Osteocyte (in vitro differentiated cells): ENCODE measurements around the gene GNAQ. TPM values are rescaled to one million over a fixed set of nuclear protein-coding genes. Genes with fewer than 3 reads are reported as not detected.
A peak's percentile ranks its signal among the peaks of the same experiment; 100 is the strongest.

ENCODE experiments used
- DNase-seq: peaks from one replicate; pipeline ENCODE4 v3.0.0; 2021; ENCODE audit warnings: mixed read lengths; ENCODE audit not compliant: unreplicated experiment; ENCODE audit errors: extremely low spot score
- H3K27ac Mint-ChIP-seq: one replicate; pipeline ENCODE4 v1.8.0; 2021; ENCODE audit warnings: mild to moderate bottlenecking, mixed read lengths; ENCODE audit not compliant: unreplicated experiment
- H3K27me3 Mint-ChIP-seq: one replicate; pipeline ENCODE4 v1.8.0; 2021; ENCODE audit warnings: mixed read lengths; ENCODE audit not compliant: unreplicated experiment
- H3K36me3 Mint-ChIP-seq: one replicate; pipeline ENCODE4 v1.8.0; 2021; ENCODE audit warnings: mixed read lengths; ENCODE audit not compliant: unreplicated experiment
- H3K4me1 Mint-ChIP-seq: one replicate; pipeline ENCODE4 v1.8.0; 2021; ENCODE audit warnings: mixed read lengths; ENCODE audit not compliant: unreplicated experiment
- H3K4me3 Mint-ChIP-seq: one replicate; pipeline ENCODE4 v1.8.0; 2021; ENCODE audit warnings: mild to moderate bottlenecking, moderate library complexity, mixed read lengths; ENCODE audit not compliant: unreplicated experiment
- H3K9me3 Mint-ChIP-seq: one replicate; pipeline ENCODE4 v1.8.0; 2021; ENCODE audit warnings: mixed read lengths; ENCODE audit not compliant: unreplicated experiment
- CTCF ChIP-seq: fragments of 200-600 bp; sonication (generic); IDR thresholded peaks from 2 replicates; pipeline ENCODE4 v1.5.0; 2021; ENCODE audit warnings: antibody characterized with exemption, mild to moderate bottlenecking, moderate library complexity
- total RNA-seq: library from RNA; stranded (reverse); gene quantifications from 2 replicates; pipeline ENCODE4 v1.2.1, GENCODE V29; 2021

GNAQ gene
- total RNA-seq, 1 donor from 2014 or later: 65.9 TPM

DNA sequence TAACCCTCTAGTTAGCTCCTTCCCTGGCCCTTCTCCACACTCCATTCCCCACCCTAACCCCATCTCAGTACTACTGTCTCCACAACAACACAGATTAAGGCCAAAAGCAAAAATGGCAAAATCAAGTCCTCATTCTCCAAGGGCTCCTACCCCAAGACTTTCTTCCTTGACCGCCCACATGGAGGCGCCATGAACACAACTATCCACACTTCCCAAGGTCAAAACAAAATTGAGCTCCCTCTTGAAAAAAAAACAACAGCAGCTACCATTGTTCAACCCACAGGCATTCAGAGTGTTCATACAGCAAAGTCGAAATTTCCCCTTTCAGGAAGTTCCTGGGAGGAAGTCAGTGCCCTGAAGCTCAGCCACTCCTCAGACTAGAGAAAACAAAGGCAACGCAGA, 54.4 kb downstream of the GNAQ start:
- no peaks in the 10 kb centered on the region for H3K36me3 Mint-ChIP-seq
- H3K27me3 Mint-ChIP-seq: no peaks in the 10 kb centered on the region
- DNase-seq: no peak
- peaks cover 46% of the 10 kb centered on the region for H3K4me1 Mint-ChIP-seq
- peak; percentile 74 for TF ChIP-seq CTCF
- H3K4me3 Mint-ChIP-seq: no peak overlapping the region
- H3K9me3 Mint-ChIP-seq: no peaks in the 10 kb centered on the region
- peak overlapping the region; percentile 85 for H3K27ac Mint-ChIP-seq

DNA sequence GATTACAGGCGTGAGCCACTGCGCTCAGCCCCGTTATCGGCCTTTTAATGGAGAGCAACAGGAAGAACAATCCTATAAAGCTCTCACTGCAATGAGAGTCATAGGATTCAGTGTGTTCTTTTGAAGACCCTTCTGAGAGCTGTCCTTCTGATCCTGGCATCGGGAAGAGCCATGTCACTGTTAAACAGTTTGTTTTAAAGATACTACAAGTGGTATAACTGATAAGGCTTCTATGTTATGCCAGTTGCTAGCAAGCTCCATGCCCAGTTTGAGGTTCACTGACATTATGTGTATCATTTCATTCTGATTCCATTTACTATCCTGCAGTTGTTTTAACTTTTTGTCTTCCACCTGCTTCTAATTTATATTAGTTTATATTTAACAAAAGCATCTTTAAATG, 55.8 kb downstream of the GNAQ start:
- Mint-ChIP-seq H3K27me3 (no peaks in the 10 kb centered on the region), H3K9me3 (no peaks in the 10 kb centered on the region), H3K36me3 (no peaks in the 10 kb centered on the region), H3K27ac (no peak overlapping the region), H3K4me3 (no peak overlapping the region), H3K4me1 (peaks cover 32% of the 10 kb centered on the region)
- no peak for DNase-seq
- no peak for TF ChIP-seq CTCF

- no peaks in the 10 kb centered on the region for H3K9me3 Mint-ChIP-seq
- no peak for TF ChIP-seq CTCF
- no peaks in the 10 kb centered on the region for H3K27me3 Mint-ChIP-seq
- DNase-seq: no peak
- no peaks in the 10 kb centered on the region for H3K36me3 Mint-ChIP-seq
- no peak overlapping the region for H3K27ac Mint-ChIP-seq
- H3K4me1 Mint-ChIP-seq: peaks cover 24% of the 10 kb centered on the region
- H3K4me3 Mint-ChIP-seq: no peak overlapping the region
These were observed 56.6 kb downstream of the GNAQ start for GRCh38 chr9:77975036-77975435.

DNA sequence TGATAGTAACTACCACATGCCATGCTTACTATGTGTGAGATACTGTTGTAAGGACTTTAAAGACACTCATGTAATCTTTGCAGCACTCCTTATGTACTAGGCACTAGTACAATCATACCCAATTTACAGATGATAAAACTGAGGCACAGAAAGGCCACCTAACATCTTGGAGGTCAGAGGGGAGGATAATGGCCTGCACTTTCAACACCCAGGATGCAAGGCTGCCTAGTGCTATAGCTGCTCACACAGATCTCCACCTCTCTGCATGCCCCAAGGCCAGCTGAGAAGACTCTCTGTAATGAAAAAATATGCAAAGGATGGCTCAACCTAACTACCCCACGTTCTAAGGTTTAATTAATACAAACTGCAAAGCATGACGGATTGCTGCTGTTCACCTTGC, 57.2 kb downstream of the GNAQ start:
- H3K4me3 Mint-ChIP-seq: no peak overlapping the region
- TF ChIP-seq CTCF: no peak
- no peak for DNase-seq
- H3K4me1 Mint-ChIP-seq: peaks cover 19% of the 10 kb centered on the region
- H3K9me3 Mint-ChIP-seq: no peaks in the 10 kb centered on the region
- no peaks in the 10 kb centered on the region for H3K27me3 Mint-ChIP-seq
- no peaks in the 10 kb centered on the region for H3K36me3 Mint-ChIP-seq
- H3K27ac Mint-ChIP-seq: no peak overlapping the region

GRCh38 chr9:77969083-77969482, 62.5 kb downstream of the GNAQ start:
- H3K4me1 Mint-ChIP-seq: peaks cover 14% of the 10 kb centered on the region
- H3K27ac Mint-ChIP-seq: no peak overlapping the region
- TF ChIP-seq CTCF: no peak
- no peaks in the 10 kb centered on the region for H3K9me3 Mint-ChIP-seq
- no peaks in the 10 kb centered on the region for H3K27me3 Mint-ChIP-seq
- no peak overlapping the region for H3K4me3 Mint-ChIP-seq
- DNase-seq: no peak
- peaks cover 2% of the 10 kb centered on the region for H3K36me3 Mint-ChIP-seq
